AG04450 (cell line): ENCODE results near the gene CDON. TPM values are rescaled to one million over a fixed set of nuclear protein-coding genes. Genes with fewer than 3 reads are reported as not detected.

Source experiments
- CTCF ChIA-PET: fragments of 300-600, 350-600 bp; formaldehyde crosslinking; extraction: SDS; loops from one replicate; lab custom pipeline; 2022; ENCODE audit warnings: antibody characterized with exemption, inconsistent platforms; lab: Charles Lee
- POLR2A ChIA-PET: fragments of 350-600 bp; formaldehyde crosslinking; extraction: SDS; loops from one replicate; lab custom pipeline; 2021; ENCODE audit warnings: antibody characterized with exemption, inconsistent platforms; lab: Yijun Ruan, JAX
- DNase-seq: peaks from one replicate; pipeline ENCODE4 v3.0.0-alpha.2; 2011; ENCODE audit warnings: low read depth, low spot score
- H3K27ac ChIP-seq: one replicate; pipeline ENCODE4 v1.5.1; 2012; ENCODE audit warnings: low read depth, low read length, control low read depth
- H3K27me3 ChIP-seq: one replicate; pipeline ENCODE4 v1.6.0; 2012; ENCODE audit warnings: low read length; ENCODE audit not compliant: control insufficient read depth, insufficient read depth
- H3K4me3 ChIP-seq: 2 replicates; pipeline ENCODE4 v1.5.1; 2011; ENCODE audit warnings: mild to moderate bottlenecking, low read depth, low read length, control low read depth
- H3K9me3 ChIP-seq: 2 replicates; pipeline ENCODE4 v1.5.1; 2012; ENCODE audit warnings: low read length; ENCODE audit not compliant: control insufficient read depth, insufficient read depth
- CTCF ChIP-seq: IDR thresholded peaks from 2 replicates; pipeline ENCODE4 v1.5.1; 2011; ENCODE audit warnings: low read depth, low read length, control low read depth, inconsistent platforms
- polyA plus RNA-seq: library from polyadenylated mRNA; depleted of rRNA; stranded (reverse); fragments of >200 nt; gene quantifications from 2 replicates; pipeline ENCODE4 v1.2.3, GENCODE V29; 2011

The CDON gene
- polyA plus RNA-seq, 1 experiment = 4.0 TPM

DNA sequence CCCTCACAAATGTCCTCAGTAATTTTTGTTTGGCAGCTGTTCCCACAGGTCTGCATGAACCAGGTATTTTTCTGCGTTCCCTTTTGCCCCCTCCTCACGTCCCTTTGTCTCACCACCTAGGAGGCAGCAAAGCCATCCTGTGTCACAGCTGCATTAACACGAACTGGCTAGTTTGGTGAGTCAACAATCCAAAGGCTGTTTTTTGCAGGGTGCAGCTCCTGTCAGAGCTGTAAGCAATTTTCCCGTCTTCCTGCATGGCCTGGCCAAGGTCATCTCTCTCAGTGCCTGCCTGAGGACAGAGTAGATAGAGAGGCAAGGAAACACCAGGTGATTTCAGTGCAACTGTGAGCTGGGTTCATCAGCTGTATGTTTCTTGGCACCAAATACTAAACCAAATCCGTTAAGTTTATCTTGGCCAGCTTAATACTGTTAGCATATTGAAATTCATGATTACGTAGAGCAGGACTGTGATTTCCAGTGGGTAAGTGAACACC lies 137.4 kb downstream of the CDON start:
- DNase-seq = no peak
- no peak overlapping the region for H3K27ac ChIP-seq
- TF ChIP-seq CTCF = no peak
- no peak overlapping the region for H3K4me3 ChIP-seq
- H3K27me3 ChIP-seq = peaks cover 33% of the 10 kb centered on the region
- POLR2A ChIA-PET = no interaction called here
- CTCF ChIA-PET = interaction anchor here (5.6 kb wide), 1 partner anchor 268 kb away, joined by 166 read pairs; no protein-coding TSS in a partner anchor
- no peaks in the 10 kb centered on the region for H3K9me3 ChIP-seq

- TF ChIP-seq CTCF = no peak
- POLR2A ChIA-PET = no interaction called here
- H3K9me3 ChIP-seq = no peaks in the 10 kb centered on the region
- no peak overlapping the region for H3K27ac ChIP-seq
- H3K27me3 ChIP-seq = peaks cover 34% of the 10 kb centered on the region
- no peak for DNase-seq
- no peak overlapping the region for H3K4me3 ChIP-seq
- CTCF ChIA-PET = interaction anchor here (2.1 to 5.6 kb wide), 3 partner anchors 18 to 274 kb away, joined by 9 to 166 read pairs (median 19); no protein-coding TSS in a partner anchor
These were observed 138.2 kb downstream of the CDON start for GRCh38 chr11:125924384-125925007.

DNA sequence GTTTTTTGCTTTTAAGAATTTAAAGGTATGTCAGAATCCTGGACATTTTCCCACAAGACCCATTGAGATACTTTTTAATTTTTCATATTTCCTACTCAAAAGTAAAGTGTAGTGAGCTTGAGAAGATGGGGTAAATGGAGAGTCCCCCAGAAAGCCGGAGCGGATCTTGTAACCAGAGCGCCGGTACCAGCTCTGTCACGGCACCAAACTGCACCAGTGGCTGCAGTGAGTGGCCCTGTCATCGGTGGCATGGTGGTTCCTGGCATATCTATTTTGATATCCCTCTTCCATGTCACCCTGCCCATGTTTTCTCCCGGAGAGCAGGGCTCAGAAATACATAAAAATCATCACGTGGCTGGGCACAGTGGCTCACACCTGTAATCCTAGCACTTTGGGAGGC lies 139.0 kb downstream of the CDON start:
- no peak for DNase-seq
- Histone ChIP-seq H3K27me3 (peaks cover 36% of the 10 kb centered on the region), H3K9me3 (no peaks in the 10 kb centered on the region), H3K4me3 (no peak overlapping the region), H3K27ac (no peak overlapping the region)
- CTCF ChIA-PET = interaction anchor here (0.6 to 5.6 kb wide), 12 partner anchors 13 to 307 kb away, joined by 3 to 166 read pairs (median 6); no protein-coding TSS in a partner anchor
- POLR2A ChIA-PET = no interaction called here
- no peak for TF ChIP-seq CTCF

GRCh38 chr11:125923012-125923579 lies 139.6 kb downstream of the CDON start:
- POLR2A ChIA-PET = no interaction called here
- peak; percentile 96 for TF ChIP-seq CTCF
- Histone ChIP-seq H3K27ac (no peak overlapping the region), H3K9me3 (no peaks in the 10 kb centered on the region), H3K4me3 (no peak overlapping the region), H3K27me3 (peaks cover 40% of the 10 kb centered on the region)
- CTCF ChIA-PET = interaction anchor here (0.6 to 5.6 kb wide), 25 partner anchors 10 to 1295 kb away, joined by 3 to 166 read pairs (median 4); no protein-coding TSS in a partner anchor
- peak; percentile 38 for DNase-seq

GRCh38 chr11:125922156-125922555 lies 140.5 kb downstream of the CDON start:
- CTCF ChIA-PET = interaction anchor here (0.9 to 5.6 kb wide), 10 partner anchors 9 to 559 kb away, joined by 3 to 166 read pairs (median 4); no protein-coding TSS in a partner anchor
- no peak for TF ChIP-seq CTCF
- Histone ChIP-seq H3K27ac (no peak overlapping the region), H3K4me3 (no peak overlapping the region), H3K27me3 (peaks cover 40% of the 10 kb centered on the region), H3K9me3 (no peaks in the 10 kb centered on the region)
- POLR2A ChIA-PET = no interaction called here
- DNase-seq = no peak
